ENCODE results near the gene BCL6.

The BCL6 gene

DNA sequence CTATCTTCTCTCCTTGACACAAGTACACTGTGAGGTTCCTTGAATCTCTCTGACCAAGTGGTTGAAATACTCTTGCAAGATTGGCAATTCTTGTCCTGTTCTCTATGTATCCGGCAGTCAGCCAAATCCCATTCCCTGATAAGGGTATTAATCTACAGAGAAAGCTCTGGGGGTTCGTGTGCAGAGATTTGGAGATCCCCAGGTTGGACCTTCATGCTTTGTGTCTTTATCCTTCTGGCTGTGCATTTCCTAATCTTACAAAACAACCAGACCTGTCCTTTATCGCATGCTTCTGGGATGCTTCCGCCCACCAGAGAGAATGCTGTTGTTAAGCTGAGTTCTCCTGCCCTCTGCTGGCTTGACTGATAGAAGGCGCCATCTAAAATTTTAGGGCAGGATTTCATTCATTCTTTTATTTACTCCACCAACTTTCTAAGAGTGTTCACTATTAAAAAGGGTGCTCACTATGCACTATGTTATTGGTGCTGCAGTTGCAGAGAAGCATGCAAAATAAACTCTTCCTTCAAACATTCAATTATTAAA is 66.5 kb downstream of the BCL6 start:
- DNase-seq (ENCODE audit: low read depth in 1 of 2, low spot score in 1 of 2), result no peak

DNA sequence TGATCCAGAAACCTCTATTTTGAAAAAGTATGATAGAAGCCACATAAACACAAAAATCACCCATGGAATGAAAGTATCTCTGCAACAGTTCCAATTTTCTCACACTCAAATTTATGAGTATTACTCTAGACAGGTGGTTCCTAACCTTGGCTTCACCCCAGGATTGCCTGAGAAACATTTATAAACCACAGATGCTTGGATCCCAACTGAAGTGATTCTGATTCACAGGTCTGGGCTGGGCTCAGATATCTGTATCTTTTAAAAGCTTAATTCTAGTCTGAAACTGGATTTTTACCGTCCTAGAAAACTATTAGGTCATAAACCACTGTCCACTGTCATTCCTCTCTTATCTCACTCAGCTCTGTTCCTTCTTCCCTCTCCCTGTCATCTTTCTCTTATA is 67.7 kb downstream of the BCL6 start:
- no peak for DNase-seq (ENCODE audit: low read depth in 1 of 2, low spot score in 1 of 2)

DNA sequence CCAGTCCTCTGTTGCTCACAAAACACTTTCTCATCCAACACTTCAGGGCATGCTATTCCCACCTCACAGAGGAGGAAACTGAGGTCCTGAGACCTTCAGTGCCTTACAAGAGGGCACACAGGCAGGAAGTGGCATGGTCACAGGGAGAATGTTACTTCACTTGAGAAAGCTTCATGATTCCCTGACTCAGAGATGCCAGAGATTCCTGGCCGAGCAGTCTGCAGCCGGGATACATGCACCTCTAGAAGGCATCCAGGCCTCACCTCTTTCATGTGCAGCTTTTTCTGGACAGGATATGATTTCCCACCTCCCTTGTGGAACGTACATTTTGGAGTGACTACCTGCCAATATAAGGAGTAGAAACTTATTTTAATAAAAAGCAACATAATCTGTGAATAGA is 72.3 kb downstream of the BCL6 start:
- no peak for DNase-seq (ENCODE audit: low read depth in 1 of 2, low spot score in 1 of 2)

Measured in activated T-helper 1 cell treated with anti-CD3 and anti-CD28 coated beads, Interleukin-2, amount 50 U/mL, for 16 hours (primary cell).